GM21528 (cell line): Measurements from ENCODE around the gene FOXO3.

Experiments used
- ATAC-seq: cut with Tn5 transposase; IDR thresholded peaks from one replicate; pipeline ENCODE4 v1.9.1; 2021; ENCODE audit warnings: mild to moderate bottlenecking, moderate library complexity; ENCODE audit not compliant: unreplicated experiment, low FRiP score

FOXO3 gene

GRCh38 chr6:108625581-108625980, 64.9 kb downstream of the FOXO3 start:
- ATAC-seq = no peak

DNA sequence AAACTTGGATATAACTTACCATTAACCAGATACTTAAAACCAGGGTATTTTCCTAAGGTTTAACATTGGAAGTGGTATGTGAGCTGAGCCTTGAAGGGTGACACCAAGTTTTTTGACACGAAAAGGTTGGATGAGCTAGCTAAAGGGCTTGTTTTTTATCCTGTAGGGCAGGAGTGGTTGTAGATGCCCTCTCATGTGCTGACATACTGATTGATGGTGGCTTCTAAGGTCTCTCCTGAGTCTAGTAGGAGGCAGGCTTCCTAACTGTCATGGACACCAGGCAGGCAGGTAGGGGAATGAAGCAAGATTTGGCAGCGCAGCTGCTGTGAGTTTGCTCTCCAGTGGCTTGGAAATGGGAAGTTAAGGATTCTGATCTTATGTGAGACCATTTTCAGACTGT, 66.1 kb downstream of the FOXO3 start:
- no peak for ATAC-seq

- no peak for ATAC-seq
These were observed 67.2 kb downstream of the FOXO3 start for GRCh38 chr6:108627692-108628550.

- no peak for ATAC-seq
These were observed 69.5 kb downstream of the FOXO3 start for GRCh38 chr6:108630050-108630714.

DNA sequence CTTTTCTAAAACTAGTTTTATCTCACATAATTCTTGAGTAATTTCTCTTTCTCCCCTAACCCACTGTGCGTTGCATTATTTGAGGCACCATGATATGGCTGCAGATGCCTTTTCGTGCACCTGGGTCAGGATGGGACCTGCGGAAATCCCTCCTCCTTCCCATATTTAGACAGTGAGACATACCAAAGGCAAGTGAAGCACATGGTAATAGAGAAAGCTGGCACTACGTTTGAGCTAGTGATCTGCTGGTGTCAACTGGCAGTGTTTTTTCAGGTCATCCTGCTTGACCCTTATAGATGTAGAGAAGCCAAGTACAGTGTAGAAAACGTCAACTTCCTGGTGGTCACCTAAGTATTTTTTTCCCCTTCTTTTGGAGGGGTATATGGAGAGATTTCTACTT, 71.7 kb downstream of the FOXO3 start:
- no peak for ATAC-seq

GRCh38 chr6:108633436-108633835, 72.7 kb downstream of the FOXO3 start:
- no peak for ATAC-seq

DNA sequence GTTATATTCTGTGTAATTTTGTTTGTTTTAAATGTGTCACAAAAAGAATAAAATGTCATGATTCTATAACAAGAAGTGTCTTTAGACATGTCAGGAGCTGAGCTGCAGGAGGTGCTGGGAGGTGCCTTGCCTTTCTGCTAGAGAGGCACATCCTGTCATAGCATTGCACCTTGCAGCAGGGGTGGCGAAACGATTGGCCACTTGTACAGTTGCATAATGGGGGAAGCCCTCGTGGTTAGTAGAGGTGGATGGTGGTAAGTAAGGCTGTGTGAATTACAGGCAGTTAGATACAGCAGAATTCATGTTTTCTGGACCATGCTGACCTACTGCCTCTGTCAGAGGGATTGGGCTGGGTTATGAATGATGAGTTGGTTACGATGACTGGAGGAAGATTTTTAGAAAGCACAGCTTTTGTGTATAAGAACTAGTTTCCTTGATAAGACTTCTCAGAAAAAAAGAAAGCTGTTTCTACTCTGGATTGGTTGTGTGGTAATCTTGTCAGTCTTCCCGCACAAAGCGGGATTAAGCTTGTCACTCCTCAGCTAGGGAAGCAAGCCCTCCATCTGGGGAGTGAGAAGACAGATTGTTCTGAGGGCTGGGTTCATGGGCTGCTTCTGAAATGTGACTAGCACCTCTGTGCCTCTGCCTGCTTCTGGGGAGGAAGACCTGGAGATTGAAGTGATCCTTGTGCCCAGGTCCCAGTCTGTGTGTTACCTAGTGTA, 74.9 kb downstream of the FOXO3 start:
- ATAC-seq = no peak

GRCh38 chr6:108637963-108638362, 77.2 kb downstream of the FOXO3 start:
- no peak for ATAC-seq

GRCh38 chr6:108638993-108639392, 78.3 kb downstream of the FOXO3 start:
- ATAC-seq = no peak

- no peak for ATAC-seq
These were observed 79.4 kb downstream of the FOXO3 start for GRCh38 chr6:108640104-108640503.

DNA sequence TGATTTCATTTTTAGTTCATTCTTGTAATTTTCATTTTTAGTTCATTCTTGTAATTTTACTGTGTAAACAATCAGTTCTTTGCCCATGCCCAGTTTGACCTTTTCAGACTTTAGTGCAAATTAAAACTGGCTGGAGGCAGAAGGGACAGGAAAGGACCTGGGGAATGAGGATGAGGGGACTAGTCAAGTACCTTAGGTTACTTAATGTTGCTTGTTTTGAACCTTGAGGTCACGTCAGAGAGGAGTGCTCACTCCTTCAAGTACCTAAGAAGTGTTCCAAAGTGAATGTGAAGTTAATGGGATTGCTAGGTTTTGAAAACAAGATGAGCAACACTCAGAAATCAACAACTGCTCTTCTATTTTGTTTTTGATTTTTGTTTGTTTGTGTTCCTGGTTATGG, 82.5 kb downstream of the FOXO3 start:
- no peak for ATAC-seq

- no peak for ATAC-seq
These were observed 83.5 kb downstream of the FOXO3 start for GRCh38 chr6:108644252-108644651.

- ATAC-seq = no peak
These were observed 87.5 kb downstream of the FOXO3 start for GRCh38 chr6:108648191-108648590.

GRCh38 chr6:108650325-108650724, 89.6 kb downstream of the FOXO3 start:
- no peak for ATAC-seq

GRCh38 chr6:108650781-108651180, 90.1 kb downstream of the FOXO3 start:
- ATAC-seq = no peak

- ATAC-seq = no peak
These were observed 90.9 kb downstream of the FOXO3 start for GRCh38 chr6:108651340-108652227.

GRCh38 chr6:108652375-108652774, 91.7 kb downstream of the FOXO3 start:
- ATAC-seq = no peak

GRCh38 chr6:108653949-108654348, 93.2 kb downstream of the FOXO3 start:
- no peak for ATAC-seq

DNA sequence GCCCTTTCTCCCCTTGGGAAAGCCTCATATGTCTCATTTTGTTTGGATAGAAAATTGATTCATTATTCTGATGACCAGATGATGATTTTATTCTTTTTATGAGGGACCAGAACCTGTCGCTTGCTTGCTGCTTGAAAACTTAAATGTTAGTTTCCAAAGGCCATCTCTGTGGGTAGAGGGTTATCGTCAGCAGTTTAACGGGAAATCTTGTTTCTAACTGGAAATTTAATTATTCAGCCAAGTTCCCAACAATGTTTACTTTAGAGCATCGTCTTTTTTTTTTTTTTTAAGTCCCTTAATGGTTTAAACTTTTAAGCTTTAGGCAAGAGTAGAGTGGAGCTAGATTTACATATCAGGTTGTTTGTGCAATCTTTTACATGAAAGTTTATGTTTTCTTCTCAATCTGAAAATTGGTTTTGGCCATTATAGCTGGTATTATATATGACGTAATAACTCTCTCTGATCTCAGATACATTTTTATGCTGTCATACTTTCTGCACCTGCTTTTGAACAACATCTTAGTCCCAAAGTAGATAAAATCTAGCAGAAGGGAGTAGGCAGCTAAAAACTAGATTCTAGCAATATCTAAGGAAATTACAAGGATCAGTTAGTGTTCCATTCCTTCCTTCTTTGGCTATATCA, 93.9 kb downstream of the FOXO3 start:
- ATAC-seq = no peak
